ENCODE measurements around the gene SLC10A6.

The SLC10A6 gene

DNA sequence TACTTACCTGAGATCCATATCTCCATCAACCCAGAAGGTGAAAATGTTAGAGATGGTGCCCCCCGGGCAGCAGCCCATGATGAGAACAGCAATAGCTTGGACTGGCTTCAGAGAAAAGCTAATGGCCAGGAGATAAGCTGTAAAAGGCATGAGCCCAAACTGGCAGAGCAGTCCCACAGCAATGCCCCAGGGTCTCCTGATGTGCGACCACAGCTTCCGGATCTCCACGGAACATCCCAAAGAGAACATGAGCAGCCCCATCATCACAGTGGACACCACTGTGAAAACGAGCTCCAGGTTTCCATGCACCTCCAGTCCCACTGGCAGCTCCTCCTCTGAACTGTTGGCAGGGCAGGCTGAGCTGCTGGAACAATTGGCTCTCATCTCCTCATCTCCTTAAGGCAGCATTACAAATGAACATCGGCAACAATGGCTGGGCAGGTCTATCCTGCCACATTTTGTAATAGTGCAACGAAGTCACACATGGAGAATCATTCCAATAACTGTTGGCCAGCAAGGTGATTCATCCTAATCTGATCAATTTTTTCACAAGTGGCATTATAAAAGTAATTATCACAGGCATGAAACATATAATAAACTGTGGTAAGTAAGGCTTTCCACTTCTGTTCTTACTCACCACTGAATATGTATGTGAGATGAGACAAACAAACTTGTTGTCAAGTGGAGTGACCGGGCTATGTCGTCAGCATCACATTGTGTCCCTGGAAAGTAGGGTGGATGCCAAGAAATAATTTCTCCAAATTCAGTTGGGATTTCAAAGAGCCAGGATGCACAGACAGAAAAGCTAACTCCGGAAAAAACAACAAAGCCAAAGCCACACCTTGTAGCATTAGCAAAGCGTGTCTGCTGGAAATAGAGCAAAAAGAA is at the start of gene SLC10A6:
Gene SLC10A6, minus strand, starts transcription at position 653 of the 888 bp plus-strand sequence. Its CDS starts 269 bp downstream, at position 384.
- Mint-ChIP-seq H3K9me3 (no peaks in the 10 kb centered on the region), H3K36me3 (ENCODE audit: low read depth) (no peaks in the 10 kb centered on the region), H3K27ac (no peak within 1 kb of the TSS), H3K4me1 (ENCODE audit: low read depth) (peaks cover 5% of the 10 kb centered on the region), H3K27me3 (no peaks in the 10 kb centered on the region), H3K4me3 (no peak within 1 kb of the TSS)
- intact Hi-C loops (cut with micrococcal nuclease), result no loop called here

DNA sequence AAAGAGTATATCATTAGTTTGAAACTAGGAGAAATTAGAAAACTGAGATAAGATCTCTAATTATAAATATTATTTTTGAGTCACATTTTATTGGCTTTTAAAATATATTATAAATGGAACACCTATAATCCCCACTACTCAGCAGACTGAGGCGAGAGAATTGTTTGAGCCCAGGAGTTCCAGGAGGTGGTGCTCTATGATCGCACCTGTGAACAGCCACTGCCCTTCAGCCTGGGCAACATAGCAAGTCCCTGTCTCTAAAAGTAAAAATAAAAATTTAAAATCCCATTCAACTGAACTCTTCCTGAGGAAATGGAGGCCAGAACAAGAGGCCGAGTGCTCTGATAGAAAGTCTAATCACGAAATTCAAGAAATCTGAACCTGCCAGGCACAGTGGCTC is 49.4 kb upstream of the SLC10A6 start:
- intact Hi-C loops (cut with micrococcal nuclease), result loop anchor here (5.0 kb wide), 1 partner anchor 306 kb away; the partner anchor contains the start of gene PTPN13
- Mint-ChIP-seq H3K9me3 (no peaks in the 10 kb centered on the region), H3K27me3 (no peaks in the 10 kb centered on the region), H3K4me3 (no peak overlapping the region), H3K27ac (no peak overlapping the region), H3K36me3 (ENCODE audit: low read depth) (no peaks in the 10 kb centered on the region), H3K4me1 (ENCODE audit: low read depth) (peaks cover 14% of the 10 kb centered on the region)

- intact Hi-C loops (cut with micrococcal nuclease), result loop anchor here (5.0 kb wide), 1 partner anchor 304 kb away; the partner anchor contains the start of gene PTPN13
These were observed 47.4 kb upstream of the SLC10A6 start for GRCh38 chr4:86896596-86896995.

GRCh38 chr4:86895692-86896488 is 46.7 kb upstream of the SLC10A6 start:
- intact Hi-C loops (cut with micrococcal nuclease), result loop anchor here (5.0 kb wide), 1 partner anchor 304 kb away; the partner anchor contains the start of gene PTPN13
- Mint-ChIP-seq H3K9me3 (no peaks in the 10 kb centered on the region), H3K4me3 (no peak overlapping the region), H3K36me3 (ENCODE audit: low read depth) (no peaks in the 10 kb centered on the region), H3K27ac (no peak overlapping the region), H3K27me3 (peaks cover 19% of the 10 kb centered on the region), H3K4me1 (ENCODE audit: low read depth) (peaks cover 16% of the 10 kb centered on the region)

More at GRCh38 chr4:86896596-86896995, 47.4 kb upstream of the SLC10A6 start:
- Mint-ChIP-seq H3K36me3 (ENCODE audit: low read depth) (no peaks in the 10 kb centered on the region), H3K4me3 (no peak overlapping the region), H3K27me3 (peaks cover 12% of the 10 kb centered on the region), H3K9me3 (no peaks in the 10 kb centered on the region), H3K4me1 (ENCODE audit: low read depth) (peaks cover 19% of the 10 kb centered on the region), H3K27ac (no peak overlapping the region)

GRCh38 chr4:86894455-86894854 is 45.3 kb upstream of the SLC10A6 start:
- no peaks in the 10 kb centered on the region for H3K36me3 Mint-ChIP-seq (ENCODE audit: low read depth)
- H3K4me3 Mint-ChIP-seq, result no peak overlapping the region
- peaks cover 9% of the 10 kb centered on the region for H3K4me1 Mint-ChIP-seq (ENCODE audit: low read depth)
- no peaks in the 10 kb centered on the region for H3K9me3 Mint-ChIP-seq
- H3K27me3 Mint-ChIP-seq, result peaks cover 23% of the 10 kb centered on the region
- intact Hi-C loops (cut with micrococcal nuclease), result loop anchor here (1.0 to 5.0 kb wide), 2 partner anchors 398 to 532 kb away; partner anchors contain the start of gene MAPK10
- no peak overlapping the region for H3K27ac Mint-ChIP-seq

DNA sequence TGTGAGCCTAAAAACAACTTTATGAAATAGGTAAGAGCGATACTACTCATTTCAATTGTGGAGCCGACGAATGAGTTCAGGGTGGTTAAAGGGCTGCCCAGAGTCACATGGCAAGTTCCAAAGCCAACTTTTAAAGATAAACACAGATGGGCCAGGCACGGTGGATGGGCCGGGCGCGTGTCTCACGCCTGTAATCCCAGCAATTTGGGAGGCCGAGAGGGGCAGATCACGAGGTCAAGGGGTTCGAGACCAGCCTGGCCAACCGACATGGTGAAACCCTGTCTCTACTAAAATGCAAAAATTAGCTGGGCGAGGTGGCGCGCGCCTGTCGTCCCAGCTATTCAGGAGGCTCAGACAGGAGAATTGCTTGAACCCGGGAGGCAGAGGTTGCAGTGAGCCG is 44.0 kb upstream of the SLC10A6 start:
- Mint-ChIP-seq H3K9me3 (no peaks in the 10 kb centered on the region), H3K4me3 (no peak overlapping the region), H3K4me1 (ENCODE audit: low read depth) (peaks cover 9% of the 10 kb centered on the region), H3K27ac (no peak overlapping the region), H3K36me3 (ENCODE audit: low read depth) (no peaks in the 10 kb centered on the region), H3K27me3 (peaks cover 23% of the 10 kb centered on the region)
- intact Hi-C loops (cut with micrococcal nuclease), result loop anchor here (5.0 kb wide), 1 partner anchor 531 kb away; the partner anchor contains the start of gene MAPK10

- Mint-ChIP-seq H3K9me3 (no peaks in the 10 kb centered on the region), H3K36me3 (ENCODE audit: low read depth) (no peaks in the 10 kb centered on the region), H3K4me1 (ENCODE audit: low read depth) (peaks cover 9% of the 10 kb centered on the region), H3K27ac (no peak overlapping the region), H3K4me3 (peak overlapping the region; percentile 72), H3K27me3 (peaks cover 23% of the 10 kb centered on the region)
- intact Hi-C loops (cut with micrococcal nuclease), result loop anchor here (5.0 kb wide), 1 partner anchor 530 kb away; the partner anchor contains the start of gene MAPK10
These were observed 43.4 kb upstream of the SLC10A6 start for GRCh38 chr4:86892636-86892960.

DNA sequence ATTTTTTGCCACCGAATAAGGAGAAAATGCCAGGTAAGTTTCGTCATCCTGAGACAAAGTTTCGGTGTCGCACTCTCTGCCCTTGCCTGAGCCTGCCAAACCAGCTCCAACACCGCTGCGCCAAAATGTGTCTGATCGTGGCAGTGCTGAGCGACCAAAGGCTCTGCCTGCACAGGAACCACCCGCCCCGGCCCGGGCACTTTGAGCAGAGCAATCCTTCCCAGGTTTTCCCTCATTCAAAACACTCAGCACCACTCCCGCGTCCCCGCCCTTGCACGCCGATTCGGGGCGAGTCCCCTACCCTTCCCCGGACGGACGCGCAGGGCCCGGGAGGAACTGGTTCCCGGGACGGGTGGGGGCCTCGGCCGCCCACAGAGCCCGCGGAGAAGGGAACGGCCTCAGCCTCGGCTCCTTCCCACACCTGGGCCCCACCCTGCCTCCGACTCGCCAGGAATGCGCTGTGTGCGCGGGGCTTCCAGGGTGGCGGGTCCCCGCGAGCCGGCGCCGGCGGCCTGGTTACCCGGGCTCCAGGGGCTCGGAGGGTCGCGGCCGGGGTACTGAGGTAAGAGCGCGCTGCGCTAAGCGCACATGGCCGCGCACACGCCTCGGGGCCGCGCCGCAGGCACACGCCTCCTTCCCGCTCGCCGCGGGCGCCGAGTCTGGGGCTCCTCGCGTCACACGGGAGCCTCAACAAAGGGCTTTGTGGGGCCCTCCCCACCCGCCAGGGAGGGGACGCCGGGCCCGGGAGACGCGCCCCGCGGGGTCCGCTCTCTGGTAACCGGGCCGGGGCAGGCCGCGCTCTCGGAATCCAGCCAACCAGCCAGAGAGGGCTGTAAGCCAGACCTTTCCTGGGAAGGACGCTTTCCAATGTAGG is 42.8 kb upstream of the SLC10A6 start, which contains the start of gene C4orf36:
Gene C4orf36, minus strand, starts transcription at position 661 of the 874 bp plus-strand sequence. CDS start 902 bp downstream, outside the sequence.
- H3K4me3 Mint-ChIP-seq, result peak within 1 kb of the TSS; percentile 72
- H3K4me1 Mint-ChIP-seq (ENCODE audit: low read depth), result peaks cover 9% of the 10 kb centered on the region
- H3K27me3 Mint-ChIP-seq, result peaks cover 23% of the 10 kb centered on the region
- intact Hi-C loops (cut with micrococcal nuclease), result loop anchor here (5.0 kb wide), 1 partner anchor 530 kb away; the partner anchor contains the start of gene MAPK10
- no peaks in the 10 kb centered on the region for H3K9me3 Mint-ChIP-seq
- H3K36me3 Mint-ChIP-seq (ENCODE audit: low read depth), result no peaks in the 10 kb centered on the region
- H3K27ac Mint-ChIP-seq, result no peak within 1 kb of the TSS

DNA sequence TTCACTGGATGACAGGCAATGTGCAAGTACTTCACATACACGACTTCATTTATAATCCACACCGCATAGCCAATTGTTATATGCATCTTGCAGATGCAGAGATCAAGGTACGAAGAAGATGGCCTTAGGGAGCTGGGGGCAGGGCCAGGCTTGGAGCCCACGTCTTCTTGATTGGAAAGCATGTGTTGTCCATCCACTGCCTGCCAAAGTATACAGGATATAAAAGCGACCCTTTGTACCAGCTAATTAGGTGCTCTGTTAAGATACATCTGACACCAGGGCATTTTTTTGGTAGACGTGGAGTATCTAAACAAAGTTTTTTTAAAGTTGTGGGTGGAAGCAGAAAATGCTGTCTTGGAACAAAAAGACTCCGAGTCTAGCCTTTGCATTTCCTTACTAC is 41.6 kb upstream of the SLC10A6 start:
- no peaks in the 10 kb centered on the region for H3K9me3 Mint-ChIP-seq
- H3K36me3 Mint-ChIP-seq (ENCODE audit: low read depth), result no peaks in the 10 kb centered on the region
- H3K4me3 Mint-ChIP-seq, result no peak overlapping the region
- H3K4me1 Mint-ChIP-seq (ENCODE audit: low read depth), result peaks cover 9% of the 10 kb centered on the region
- intact Hi-C loops (cut with micrococcal nuclease), result loop anchor here (5.0 kb wide), 1 partner anchor 528 kb away; the partner anchor contains the start of gene MAPK10
- H3K27ac Mint-ChIP-seq, result no peak overlapping the region
- peaks cover 23% of the 10 kb centered on the region for H3K27me3 Mint-ChIP-seq

DNA sequence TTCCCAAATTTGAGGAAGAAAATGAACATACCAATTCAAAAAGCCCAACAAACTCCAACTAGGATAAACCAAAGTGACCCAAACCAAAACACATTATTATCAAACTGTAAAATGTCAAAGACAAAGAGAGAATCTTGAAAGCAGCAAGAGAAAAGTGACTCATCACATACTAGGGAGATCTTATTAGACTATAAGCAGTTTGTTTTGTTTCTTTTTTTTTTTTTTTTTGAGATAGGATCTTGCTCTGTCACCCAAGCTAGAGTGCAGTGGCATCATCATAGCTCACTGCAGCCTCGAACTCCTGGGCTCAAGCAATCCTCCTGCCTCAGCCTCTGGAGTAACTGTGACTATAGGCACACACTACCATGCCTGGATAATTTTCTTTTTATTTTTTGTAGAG is 30.5 kb upstream of the SLC10A6 start:
- Mint-ChIP-seq H3K36me3 (ENCODE audit: low read depth) (no peaks in the 10 kb centered on the region), H3K27me3 (no peaks in the 10 kb centered on the region), H3K4me3 (no peak overlapping the region), H3K4me1 (ENCODE audit: low read depth) (no peaks in the 10 kb centered on the region), H3K27ac (no peak overlapping the region), H3K9me3 (peaks cover 22% of the 10 kb centered on the region)
- intact Hi-C loops (cut with micrococcal nuclease), result no loop called here

DNA sequence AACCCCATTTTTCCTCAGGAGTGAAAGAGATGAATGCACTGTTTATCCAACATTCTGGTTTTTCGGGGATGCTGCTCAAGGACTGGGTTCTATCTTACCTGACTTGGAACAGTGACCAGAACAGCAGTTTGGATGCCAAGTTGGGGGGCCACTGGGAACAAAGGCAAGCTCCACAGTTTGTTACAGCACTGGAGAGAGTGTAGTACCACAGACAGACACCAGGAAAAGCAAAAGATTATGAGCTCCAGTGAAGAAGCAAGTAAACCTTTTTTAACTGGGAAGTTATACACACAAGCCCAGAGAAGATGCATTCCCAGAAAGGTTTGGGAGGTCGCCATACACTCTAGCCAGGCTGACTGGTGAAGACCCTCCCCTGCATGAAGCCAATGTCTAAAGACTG is 29.5 kb upstream of the SLC10A6 start:
- no peak overlapping the region for H3K4me3 Mint-ChIP-seq
- no peaks in the 10 kb centered on the region for H3K27me3 Mint-ChIP-seq

GRCh38 chr4:86876894-86877685 is 27.9 kb upstream of the SLC10A6 start:
- no peaks in the 10 kb centered on the region for H3K27me3 Mint-ChIP-seq
- peaks cover 22% of the 10 kb centered on the region for H3K9me3 Mint-ChIP-seq
- no peak overlapping the region for H3K27ac Mint-ChIP-seq
- H3K4me1 Mint-ChIP-seq (ENCODE audit: low read depth), result no peaks in the 10 kb centered on the region
- no peaks in the 10 kb centered on the region for H3K36me3 Mint-ChIP-seq (ENCODE audit: low read depth)
- intact Hi-C loops (cut with micrococcal nuclease), result no loop called here
- no peak overlapping the region for H3K4me3 Mint-ChIP-seq

More for the DNA sequence above, 29.5 kb upstream of the SLC10A6 start:
- H3K9me3 Mint-ChIP-seq, result peaks cover 22% of the 10 kb centered on the region
- H3K27ac Mint-ChIP-seq, result no peak overlapping the region
- H3K4me1 Mint-ChIP-seq (ENCODE audit: low read depth), result no peaks in the 10 kb centered on the region
- intact Hi-C loops (cut with micrococcal nuclease), result no loop called here
- no peaks in the 10 kb centered on the region for H3K36me3 Mint-ChIP-seq (ENCODE audit: low read depth)

Measured in dendritic cell treated with granulocyte-macrophage colony-stimulating factor and Interleukin-4, amounts not matched to agents 40 ng/mL and 50 ng/mL, for 4 days (primary cell).